NCI-H1694 (cell line): ENCODE measurements around the gene HEXIM1.

Experiments
- DNase-seq: peaks from one replicate; lab custom pipeline; 2025; lab: John Stamatoyannopoulos, UW

Gene HEXIM1

DNA sequence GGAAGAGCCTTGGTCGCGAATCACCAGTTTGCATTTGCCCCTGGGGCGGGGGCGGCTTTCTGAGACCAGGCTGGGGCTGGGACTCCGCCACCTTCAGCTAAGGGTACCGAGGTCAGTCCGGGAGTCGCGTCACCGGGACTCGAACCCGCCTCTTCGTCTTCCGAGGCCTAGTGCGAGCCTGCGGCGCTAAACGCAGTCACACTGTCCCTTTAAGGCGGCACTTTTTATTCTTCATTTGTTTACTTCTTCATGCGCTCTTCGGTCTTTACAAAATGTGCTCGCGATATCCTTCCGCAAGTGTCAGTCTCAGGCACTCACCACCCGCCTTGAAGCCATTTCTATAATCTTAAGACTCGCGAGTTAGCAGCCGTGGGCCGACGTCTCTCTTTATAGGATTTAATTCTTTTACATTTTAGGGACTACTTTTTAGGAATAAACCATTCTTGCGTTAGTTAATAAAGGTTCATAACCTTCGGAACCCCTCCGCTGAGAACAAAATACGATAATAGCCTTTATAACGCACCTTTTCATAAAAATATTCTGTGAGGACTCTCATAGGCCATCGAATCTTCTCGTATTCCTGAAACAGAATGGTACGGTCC, 593 bp upstream of the HEXIM1 start:
- DNase-seq, result peak; percentile 89

DNA sequence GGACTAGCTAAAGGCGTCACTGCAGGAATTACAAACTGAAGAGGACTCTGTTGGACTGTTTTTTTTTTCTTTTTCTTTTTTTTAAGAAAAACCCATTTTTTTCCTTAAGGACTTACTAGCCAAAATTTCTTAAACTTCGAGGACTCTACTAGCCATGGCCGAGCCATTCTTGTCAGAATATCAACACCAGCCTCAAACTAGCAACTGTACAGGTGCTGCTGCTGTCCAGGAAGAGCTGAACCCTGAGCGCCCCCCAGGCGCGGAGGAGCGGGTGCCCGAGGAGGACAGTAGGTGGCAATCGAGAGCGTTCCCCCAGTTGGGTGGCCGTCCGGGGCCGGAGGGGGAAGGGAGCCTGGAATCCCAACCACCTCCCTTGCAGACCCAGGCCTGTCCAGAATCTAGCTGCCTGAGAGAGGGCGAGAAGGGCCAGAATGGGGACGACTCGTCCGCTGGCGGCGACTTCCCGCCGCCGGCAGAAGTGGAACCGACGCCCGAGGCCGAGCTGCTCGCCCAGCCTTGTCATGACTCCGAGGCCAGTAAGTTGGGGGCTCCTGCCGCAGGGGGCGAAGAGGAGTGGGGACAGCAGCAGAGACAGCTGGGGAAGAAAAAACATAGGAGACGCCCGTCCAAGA, 878 bp downstream of the HEXIM1 start:
- DNase-seq, result peak; percentile 38

DNA sequence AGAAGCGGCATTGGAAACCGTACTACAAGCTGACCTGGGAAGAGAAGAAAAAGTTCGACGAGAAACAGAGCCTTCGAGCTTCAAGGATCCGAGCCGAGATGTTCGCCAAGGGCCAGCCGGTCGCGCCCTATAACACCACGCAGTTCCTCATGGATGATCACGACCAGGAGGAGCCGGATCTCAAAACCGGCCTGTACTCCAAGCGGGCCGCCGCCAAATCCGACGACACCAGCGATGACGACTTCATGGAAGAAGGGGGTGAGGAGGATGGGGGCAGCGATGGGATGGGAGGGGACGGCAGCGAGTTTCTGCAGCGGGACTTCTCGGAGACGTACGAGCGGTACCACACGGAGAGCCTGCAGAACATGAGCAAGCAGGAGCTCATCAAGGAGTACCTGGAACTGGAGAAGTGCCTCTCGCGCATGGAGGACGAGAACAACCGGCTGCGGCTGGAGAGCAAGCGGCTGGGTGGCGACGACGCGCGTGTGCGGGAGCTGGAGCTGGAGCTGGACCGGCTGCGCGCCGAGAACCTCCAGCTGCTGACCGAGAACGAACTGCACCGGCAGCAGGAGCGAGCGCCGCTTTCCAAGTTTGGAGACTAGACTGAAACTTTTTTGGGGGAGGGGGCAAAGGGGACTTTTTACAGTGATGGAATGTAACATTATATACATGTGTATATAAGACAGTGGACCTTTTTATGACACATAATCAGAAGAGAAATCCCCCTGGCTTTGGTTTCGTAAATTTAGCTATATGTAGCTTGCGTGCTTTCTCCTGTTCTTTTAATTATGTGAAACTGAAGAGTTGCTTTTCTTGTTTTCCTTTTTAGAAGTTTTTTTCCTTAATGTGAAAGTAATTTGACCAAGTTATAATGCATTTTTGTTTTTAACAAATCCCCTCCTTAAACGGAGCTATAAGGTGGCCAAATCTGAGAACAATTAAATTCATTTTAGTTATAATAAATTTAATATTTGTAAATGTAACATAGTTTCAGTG, 1.7 kb downstream of the HEXIM1 start:
- DNase-seq, result no peak

DNA sequence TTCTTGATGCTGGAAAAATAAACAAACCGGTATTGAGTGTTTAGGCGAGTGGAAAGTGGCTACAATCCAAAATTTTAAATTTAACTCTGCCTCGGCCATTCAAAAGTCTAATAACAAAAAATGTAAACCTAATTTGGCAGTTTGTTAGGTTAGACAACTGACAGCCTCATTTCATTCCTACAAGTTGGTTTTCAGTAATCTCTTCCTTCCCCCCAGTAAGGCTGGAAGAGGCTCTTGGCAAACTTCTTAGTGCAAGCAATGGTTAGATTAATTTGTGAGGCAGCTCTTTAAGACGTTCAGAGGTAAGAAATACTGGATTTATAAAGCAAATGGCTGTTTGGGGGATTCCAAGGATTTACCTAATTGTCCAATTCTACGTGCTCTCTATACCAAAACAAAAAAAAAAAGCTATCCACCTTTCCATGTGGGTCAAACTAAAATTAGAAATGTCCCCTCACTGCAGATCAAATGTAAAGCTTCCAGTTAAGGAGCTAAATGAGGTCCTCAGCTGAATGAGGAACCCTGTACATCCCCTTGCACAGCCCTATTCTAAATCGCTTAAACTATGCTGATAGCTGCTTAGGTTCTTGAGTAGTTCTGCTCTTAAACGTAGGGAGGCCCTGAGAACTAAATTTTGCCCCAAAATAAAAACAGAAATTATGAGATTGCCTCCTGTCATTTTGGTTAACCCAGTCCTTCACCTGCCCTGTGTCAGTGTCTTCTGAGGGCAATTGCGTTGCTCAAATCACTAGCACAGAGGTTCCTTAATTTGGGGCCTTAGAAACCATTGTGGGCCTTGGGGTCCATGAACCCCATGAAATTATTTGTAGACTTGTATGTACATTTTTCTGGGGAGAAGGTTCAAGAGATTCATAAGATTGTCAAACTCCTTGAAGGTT, 2.9 kb downstream of the HEXIM1 start:
- no peak for DNase-seq

DNA sequence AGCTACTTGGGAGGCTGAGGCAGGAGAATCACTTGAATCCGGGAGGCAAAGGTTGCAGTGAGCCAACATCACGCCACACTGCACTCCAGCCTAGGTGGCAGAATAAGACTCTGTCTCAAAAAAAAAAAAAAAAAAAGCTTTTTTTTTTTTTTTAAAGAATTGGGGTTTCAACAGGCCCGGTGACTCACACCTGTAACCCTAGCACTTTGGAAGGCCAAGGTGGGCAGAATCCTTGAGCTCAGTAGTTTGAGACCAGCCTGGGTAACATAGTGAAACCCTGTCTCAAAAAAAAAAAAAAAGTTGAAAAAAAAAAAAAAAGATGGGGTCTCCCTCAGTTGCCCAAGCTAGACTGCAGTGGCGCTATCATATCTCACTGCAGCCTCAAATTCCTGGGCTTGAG, 6.8 kb downstream of the HEXIM1 start:
- DNase-seq, result no peak

DNA sequence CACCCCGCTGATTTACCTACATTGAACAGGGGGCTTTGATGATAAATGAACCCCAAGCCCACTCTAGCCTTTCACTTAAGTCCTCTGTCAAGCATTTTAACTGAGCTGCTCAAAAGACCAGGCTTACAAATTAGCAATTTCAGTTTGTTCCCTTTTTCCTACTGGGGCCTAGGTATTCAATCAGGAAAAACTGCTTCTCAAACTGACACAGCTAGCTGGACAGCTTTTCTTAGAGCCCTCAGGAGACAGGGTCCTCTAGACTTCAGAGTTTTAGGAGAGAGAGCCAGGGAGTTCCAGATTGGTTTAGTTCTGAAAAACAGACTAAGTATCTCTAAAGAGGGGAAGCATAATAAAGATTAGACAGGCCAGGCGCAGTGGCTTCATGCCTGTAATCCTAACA, 7.2 kb downstream of the HEXIM1 start:
- no peak for DNase-seq

DNA sequence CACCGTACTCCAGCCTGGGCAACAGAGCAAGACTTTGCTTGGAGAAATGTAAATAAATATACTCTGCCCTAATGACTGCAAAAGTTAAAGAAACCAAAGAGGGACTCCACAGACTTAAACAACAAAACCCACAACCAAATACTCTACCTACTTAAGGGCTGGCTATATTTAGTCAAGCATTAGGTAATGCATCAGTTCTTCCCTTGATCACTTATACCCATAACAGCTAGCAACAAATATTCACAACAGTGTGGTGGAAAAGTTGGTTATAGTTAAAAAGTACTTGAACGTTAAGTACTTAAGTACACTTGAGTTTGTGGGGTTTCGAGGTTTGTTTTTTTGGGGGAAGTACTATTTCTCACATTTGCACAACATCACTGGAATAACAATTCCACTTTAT, 8.0 kb downstream of the HEXIM1 start:
- no peak for DNase-seq

DNA sequence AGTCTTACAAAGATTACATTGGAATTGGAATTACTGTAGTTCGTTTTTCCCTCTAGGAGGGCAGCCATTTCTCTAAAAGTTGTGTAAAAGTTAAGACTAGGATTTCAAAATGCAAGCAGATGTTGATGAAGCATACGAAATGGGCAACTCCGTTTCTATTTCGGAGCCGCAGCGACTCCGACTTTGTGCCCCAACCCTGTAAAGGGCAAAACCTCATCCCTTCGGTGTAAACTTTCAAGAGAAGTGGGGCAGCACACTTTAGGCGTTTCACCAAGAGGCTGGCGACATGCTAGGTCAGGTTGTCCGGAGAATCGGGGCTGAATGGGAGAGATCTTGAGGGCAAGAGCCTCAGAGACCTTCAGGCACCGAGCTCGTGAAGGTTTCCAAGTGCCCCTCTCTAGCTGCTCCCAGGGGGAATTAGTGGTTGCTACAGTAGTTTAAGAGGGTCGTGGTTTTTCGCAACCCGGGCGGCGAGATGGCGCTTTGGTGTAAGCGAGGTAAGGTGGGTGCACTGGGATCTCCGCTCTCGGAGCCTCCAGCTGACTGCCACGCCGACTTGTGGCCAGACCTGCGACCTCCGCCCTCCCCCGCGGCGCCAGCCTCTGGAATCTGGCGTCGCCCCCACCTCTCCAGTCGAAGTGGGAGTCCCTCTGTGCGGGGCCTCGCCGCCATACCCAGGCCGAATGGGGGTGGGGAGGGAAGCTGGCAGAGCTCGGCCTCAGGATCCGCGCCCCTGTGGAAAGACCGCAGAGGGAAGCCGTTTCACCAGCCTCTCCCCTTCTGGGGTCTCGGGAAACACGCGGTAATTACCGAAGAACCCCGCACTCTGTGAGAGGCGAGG, 12.4 kb downstream of the HEXIM1 start:
- DNase-seq, result no peak

DNA sequence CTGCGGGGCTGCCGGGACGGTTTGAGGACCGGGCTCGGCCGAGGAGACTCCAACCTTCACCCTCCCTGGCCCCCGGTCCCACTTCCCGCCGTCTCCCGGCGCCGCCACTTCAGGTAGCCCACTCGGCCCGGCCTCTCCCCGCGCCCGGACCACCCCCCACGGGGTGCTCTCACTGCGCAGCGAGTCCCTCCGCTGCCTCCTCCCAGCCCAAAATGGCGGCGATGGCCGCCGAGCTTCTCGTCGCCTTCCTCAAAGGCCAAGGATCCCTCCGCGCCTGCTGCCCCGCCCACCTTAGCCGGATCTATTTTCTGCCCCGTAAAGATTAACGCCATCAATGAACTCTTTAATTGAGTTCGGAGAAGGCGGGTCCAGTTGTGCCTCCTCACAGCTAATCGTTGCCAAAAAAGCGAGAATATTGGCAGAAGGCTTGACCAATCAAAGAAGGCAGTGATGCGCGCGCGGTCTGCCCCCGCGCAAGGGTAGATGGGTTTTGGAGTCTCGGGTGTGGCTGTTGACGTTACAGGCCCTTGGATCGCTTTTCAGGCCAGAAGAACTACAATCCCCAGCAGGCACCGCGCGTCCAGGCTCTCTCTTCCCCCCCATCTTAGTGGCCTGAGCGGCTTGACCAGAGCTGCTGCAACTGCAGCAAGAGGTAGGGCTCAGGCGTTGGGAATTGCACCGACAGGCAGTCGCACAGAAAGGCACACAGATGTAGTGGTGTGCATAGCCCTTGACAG, 13.2 kb downstream of the HEXIM1 start, which contains the start of gene HEXIM2:
TSS of gene HEXIM2 (plus strand) at position 588 of the 737 bp plus-strand sequence. CDS start 919 bp downstream, outside the sequence.
- peak; percentile 99 for DNase-seq

DNA sequence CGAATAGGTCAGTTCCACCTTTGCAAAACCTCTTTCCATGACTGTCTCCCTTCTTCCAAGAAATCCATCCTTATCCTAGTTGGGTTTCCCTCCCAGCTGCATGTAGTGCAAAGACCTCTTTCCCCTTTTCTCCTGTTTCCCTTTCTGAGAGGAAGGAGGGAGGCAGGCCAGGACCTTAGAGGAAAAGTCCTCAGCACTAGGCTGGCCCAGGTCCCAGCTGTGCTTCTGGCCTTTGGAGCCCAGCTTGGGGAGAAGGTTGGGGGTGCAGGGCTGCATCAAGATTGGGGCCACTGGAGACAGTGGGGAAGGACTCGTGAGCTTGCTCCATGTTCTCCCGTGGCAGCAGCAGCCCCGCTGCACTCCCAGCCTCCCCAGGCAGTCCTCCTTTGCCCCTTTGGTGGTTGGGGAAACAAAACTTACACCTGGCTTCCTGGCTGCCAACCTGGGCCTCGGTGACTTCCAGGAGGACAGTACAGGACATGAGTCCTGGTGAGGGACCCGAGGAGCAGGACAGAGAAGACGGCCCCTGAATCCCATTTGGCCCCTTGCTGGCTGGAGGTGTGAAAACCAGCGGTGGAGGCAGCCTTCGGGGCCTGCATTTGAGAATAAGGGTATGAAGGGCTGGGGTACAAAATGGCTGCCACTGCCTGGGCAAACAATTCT, 13.9 kb downstream of the HEXIM1 start:
- no peak for DNase-seq

DNA sequence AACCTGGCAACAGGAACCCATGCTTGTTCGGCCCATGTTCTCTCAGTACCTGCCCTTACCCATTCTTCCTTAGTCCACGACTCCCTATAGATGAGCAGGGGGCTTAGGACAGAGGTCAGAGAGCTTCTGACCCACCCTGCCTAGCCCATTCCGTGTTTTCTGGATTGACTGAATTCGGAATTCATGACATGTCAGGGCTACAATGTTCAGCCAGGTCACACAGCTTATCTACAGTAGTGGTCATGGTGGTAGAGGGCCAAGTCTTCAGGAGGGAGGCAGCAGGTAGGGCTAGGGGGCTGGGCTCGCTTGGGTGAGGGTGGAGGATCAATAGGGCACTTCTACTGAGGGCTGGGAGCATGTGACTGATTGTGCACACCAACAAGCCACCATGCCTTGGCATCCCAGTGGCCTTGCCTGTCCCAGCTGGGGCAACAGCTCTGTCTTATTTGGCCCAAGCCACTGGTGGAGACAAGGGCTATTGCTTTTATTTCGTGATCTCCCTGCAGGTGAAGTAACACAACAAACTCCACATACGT, 16.5 kb downstream of the HEXIM1 start:
- no peak for DNase-seq

DNA sequence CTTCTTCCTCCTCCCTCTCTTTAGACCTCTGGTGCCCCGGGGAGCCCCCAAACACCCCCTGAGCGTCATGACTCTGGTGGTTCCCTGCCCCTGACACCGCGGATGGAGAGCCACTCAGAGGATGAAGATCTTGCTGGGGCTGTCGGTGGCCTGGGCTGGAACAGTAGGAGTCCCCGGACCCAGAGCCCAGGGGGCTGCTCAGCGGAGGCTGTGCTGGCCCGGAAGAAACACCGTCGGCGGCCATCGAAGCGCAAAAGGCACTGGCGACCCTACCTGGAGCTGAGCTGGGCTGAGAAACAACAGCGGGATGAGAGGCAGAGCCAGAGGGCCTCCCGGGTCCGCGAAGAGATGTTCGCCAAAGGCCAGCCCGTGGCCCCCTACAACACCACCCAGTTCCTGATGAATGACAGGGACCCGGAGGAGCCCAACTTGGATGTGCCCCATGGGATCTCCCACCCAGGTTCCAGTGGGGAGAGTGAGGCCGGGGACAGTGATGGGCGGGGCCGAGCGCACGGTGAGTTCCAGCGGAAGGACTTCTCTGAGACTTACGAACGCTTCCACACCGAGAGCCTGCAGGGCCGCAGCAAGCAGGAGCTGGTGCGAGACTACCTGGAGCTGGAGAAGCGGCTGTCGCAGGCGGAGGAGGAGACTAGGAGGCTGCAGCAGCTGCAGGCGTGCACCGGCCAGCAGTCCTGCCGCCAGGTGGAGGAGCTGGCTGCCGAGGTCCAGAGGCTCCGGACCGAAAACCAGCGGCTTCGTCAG, 20.9 kb downstream of the HEXIM1 start:
- no peak for DNase-seq

DNA sequence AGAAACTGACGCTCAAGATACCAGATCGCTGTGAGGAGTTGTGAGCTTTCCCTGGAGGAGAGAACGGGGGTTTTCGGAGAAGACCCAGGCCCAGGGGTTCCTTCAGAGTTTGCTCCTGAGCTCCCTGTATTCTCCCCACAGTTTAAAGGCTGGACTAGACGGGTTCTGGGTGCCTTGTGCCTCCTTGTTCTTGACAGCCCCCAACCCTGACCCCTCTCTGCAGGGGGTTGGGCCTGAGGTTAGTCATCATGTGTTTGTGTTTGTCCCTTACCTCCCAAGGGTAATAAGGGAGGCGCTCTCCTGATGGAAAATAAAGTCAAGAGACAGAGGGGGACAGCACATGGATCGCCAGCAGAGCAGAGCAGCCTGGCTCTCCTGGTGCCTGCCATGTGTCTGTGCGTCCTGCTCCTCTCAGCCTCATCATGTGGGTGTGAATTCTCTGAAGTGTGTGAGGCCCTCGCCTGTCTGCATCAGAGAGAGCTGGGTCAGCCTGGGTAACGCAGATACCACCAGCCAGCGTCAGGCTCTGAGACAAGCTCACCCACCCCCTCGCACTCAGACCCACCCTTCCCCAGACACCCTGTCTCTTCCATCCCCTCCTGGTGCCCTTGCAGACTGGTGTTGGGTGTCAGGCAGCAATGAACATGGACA, 22.1 kb downstream of the HEXIM1 start:
- no peak for DNase-seq

DNA sequence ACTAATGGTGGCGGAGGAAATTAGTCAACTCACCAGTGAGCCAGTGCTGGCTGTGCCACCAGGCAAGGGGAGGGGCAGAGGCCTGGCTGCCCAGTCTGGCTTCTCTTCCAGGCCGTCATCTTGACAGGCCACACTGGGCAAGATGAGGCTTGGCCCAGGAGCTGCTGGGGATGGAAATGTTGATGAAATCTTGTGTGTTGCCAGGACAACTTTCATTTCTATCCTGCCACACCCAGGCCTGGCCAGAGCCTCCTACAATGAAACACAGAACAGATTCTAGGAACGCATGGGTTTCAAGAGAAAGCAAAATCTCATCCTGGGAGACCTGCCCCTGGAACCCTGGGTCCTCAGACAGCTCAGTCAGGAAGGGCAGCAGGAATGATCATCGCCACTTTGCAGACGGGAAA, 22.7 kb downstream of the HEXIM1 start:
- DNase-seq, result no peak

DNA sequence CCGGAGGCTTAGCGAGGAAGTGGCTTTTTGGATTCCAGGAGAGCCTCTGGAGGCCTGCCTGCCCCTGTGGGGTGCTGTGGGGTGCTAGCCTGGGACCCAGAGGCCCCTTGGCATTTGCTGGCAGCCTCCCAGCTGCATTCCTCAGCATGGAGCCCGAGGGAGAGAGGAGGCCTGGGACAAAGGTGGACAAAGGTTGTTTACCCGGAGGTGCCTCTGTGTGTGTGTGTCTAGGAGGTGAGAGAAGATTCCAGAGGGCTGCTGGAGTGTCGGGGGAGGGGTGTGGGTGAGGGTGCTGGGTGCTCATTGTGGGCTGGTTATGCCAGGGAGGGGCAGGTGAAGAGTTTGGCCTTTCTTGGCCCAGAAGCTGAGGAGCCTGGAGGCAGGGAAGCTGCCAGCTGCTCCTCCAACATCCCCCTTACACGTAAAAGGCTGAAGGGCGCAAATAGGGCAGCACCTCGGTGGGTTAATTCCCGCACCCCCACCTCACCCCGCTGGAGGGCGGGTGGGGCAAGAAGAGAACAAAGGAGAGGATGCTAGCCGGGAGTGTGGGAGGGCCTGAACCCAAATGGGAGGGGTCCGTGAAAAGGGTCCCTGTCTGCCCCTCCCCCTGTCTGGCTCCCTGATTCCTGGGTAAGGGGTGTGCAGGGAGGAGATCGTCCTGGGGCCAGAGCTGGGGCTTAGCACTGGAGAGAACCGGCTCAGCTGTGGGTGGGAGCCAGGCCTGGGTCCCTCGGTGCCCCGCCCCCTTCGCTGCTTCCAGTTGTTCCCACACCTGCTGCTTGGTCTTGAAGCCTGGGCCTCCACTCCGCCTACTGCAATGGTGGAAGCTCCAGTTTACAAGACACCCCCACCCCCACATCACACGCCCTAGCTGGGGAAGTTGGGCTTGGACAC, 23.3 kb downstream of the HEXIM1 start:
- no peak for DNase-seq

DNA sequence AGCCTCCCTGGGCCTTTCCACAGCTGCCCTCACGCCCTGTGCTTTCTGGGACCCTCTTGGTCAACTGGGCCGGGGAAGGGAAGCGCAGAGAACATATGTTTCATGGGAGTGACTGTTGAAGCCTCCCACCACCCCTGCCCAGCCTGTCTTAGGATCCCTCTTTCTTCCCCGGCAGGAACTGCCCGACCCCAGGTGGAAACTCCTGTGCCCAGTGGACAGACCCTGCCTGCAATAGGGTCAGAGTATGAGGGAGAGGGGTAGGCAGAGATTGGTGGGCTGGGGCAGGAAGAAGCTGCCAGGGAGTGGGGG, 23.9 kb downstream of the HEXIM1 start:
- DNase-seq, result no peak
